Hematopoietic multipotent progenitor cell treated with erythropoietin and hydrocortisone succinate and interleukin-3 and kit ligand, for 4 days (in vitro differentiated cells): ENCODE results near the gene GLP2R.
"Not testable (repeated sequence)": the region's sequence is repeated elsewhere in the genome, so short reads cannot be mapped to it uniquely, and the experiment has no call there.

Experiments used
- DNase-seq: peaks from one replicate; pipeline ENCODE4 v3.0.0-alpha.2; 2015

The GLP2R gene

GRCh38 chr17:9825641-9826150 is at the start of gene GLP2R:
Gene GLP2R, plus strand, starts transcription at chr17:9825924. Its CDS starts 140 bp downstream, at chr17:9826064.
- DNase-seq = no peak

DNA sequence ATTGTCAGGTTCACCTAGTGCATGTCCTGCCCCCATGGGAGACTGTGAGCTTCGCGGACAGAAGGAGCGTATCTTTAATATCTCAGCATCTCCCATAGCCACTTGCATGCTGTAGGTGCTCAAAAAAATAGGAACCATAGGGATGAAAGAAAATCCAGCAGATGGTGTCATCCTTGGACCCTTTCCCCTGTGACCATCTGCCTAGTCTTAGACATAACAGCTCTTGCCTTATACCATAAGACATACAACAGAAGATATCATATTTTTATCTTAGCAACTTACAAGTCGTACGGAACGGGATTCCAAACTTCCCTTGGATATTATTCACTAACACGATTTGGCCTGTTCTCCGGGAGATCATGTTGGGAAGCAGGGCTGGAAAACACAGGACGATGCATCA is 48.8 kb upstream of the GLP2R start:
- no peak for DNase-seq

DNA sequence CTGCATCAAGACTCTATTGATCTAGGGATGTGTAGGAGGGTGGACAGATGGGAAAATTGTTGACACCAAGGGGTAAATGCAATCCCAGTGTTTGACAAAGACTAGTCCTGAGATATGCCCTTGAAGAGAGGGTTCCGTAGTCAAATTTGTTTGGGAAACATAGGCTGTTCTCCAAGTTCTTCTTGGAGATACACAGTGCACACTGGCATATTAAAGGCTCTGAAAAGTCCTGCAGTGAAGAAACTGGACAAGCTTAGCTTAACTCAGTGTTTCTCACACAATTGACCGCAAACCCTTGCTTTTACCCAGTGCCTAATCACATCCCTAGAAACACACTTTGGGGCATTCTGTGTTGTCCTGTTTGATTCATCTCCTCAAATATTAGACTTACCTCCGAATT is 45.2 kb upstream of the GLP2R start:
- no peak for DNase-seq

DNA sequence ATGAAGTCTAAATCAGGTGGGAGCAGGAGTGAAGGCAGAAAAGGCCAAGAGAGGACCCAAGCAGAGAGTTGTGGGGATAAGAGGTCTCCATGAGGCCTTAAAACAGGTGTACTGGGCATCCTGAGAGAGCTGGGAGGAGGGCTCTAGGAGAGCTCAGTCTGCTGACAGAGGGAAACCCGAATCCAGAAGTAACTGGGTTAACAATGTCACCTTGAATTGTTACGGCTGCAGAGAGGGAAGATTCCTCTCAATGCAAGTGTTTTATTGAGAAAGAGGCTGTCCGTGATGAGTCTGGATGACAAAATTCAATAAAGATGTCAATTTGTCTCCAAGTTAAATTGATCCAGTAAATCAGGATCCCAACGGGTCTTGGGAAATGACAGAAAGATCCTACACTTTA is 42.7 kb upstream of the GLP2R start:
- DNase-seq = no peak

DNA sequence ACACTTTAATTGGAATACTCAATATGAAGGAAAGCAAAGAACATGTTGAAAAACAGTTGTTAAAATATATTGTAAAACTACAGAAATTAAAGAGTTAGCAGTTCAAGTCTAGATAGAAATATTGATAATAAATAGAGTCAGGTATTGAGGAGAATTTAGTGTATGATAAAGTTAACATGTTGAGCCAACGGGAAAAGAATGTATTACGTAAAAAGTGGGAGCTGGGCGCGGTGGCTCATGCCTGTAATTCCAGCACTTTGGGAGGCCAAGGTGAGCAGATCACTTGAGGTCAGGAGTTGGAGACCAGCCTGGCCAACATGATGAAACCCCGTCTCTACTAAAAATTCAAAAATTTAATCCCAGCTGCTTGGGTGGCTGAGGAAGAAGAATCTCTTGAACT is 42.3 kb upstream of the GLP2R start:
- not testable (repeated sequence) for DNase-seq

DNA sequence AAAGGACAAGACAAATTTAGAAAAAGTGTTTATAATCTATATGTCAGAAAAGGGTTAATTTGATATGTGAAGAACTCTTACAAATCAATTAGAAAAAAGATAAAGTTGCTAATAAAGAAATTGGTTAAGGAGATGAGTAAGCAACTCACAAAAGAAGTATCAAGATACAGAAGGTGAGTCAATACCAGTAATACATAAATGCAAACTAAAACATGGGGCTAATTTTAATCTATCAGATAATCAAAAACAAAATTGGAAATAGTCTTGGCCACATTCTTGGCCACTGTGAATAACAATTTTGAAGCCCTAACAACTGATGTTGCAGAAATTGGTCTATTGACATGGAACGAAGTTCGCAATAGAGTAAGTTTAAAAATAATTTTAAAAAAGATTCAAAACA is 41.2 kb upstream of the GLP2R start:
- DNase-seq = no peak

DNA sequence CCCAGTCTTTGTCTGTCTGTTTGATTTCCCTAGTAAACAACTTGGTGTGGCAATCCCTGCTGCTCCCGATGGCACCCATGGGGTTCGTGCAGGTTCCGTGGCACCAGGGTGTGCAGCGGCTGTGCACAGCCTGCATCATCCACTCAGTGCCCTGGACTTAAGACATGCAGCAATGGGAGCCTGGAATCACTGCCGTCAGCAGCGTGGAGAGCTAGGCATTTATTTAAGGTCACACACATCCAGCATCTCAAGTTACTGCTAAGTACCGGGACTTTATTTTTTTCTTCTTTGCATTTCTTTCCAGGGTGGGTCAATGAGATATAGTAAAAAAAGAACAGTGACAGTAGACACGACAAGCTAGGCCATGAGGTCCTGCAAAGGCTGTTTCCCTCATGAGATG is 37.1 kb upstream of the GLP2R start:
- DNase-seq = no peak

DNA sequence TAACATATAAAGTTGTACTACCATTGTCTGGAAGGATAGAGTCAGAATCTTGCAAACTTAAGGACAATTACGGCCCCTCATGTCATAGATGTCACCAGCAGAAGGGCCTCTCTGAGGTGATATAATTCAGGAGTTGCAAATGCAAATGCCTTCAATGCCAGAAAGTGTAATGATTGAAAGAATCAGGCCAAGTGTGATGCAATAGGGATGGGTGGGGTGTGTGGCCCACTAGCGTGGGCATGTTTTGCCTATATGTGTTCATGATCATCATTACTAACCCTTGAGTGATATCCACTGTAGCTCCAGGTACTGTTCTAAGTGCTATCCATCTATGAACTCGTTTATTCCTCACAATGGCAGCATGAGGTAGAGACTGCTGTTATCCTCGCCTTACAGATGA is 35.4 kb upstream of the GLP2R start:
- no peak for DNase-seq

DNA sequence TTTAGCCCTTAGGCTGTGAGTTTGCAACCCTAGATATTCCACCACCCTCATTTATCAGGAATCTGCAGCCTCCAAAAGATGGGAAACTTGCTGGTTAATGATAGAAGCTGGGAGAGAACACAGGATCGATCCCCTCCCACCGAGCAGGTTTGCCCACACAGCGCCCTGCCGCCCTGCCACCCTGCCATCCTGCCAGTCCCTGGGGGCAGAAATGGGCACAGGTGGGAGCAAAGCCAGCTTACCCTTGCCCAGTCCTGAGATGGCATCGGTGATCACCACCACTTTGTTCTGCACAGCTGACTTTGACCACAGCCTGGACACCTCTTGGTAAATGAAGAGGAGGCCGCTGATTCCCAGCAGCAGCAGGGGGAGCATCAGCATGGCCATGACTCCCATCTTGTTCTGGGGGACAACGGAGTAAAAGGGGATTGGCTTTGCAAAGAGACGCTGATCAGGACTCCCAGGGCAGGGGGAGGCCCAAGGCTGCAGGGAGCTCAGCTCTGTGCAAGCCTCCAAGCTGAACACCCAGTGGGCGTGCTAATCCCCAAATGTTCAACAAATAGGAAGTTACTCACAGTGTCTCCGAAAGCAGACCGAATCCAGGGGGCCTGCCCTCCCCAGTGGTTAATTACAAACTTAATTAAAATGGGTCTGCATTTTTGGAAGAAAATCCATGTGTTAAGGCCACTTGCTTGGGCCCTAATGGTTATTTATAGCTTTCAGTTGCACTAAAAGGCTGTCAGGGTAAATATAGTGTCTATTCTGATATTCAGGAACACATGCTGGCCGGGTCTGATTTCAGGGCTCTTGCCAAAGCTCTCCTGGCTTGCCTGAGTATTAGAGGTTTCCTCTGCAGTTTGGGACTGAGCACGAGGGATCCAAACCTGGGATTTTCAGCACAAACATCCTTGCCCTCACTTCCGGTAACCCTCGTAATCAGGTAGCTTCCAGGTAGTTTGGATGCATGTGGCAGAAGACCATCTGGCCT is 34.5 kb upstream of the GLP2R start, which contains the start of gene DHRS7C:
Gene DHRS7C, minus strand, starts transcription at position 704 of the 988 bp plus-strand sequence. Its CDS starts 308 bp downstream, at position 396.
- no peak for DNase-seq

- no peak for DNase-seq
These were observed 33.4 kb upstream of the GLP2R start for GRCh38 chr17:9792181-9792840.

DNA sequence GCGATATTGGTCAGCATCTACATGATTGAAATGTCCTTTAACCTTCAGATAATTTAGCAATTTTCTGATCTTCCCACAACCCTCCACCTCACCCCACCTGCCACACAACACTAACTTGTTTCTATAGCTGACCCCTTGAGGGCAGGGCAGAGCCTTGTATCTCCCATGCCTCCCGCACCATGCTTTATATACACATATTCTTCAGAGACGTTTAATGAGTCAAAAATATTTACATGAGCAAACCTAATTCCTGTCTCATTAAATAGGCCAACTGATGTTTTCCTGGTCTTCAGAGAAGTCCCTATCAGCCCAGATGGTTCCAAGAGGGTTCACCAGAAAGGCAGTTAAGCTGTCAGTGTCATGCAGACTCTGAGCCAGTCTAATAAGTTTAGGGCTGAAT is 27.7 kb upstream of the GLP2R start:
- no peak for DNase-seq

GRCh38 chr17:9798724-9799123 is 27.0 kb upstream of the GLP2R start:
- no peak for DNase-seq

GRCh38 chr17:9801505-9801904 is 24.2 kb upstream of the GLP2R start:
- no peak for DNase-seq

- no peak for DNase-seq
These were observed 23.4 kb upstream of the GLP2R start for GRCh38 chr17:9802294-9802693.

DNA sequence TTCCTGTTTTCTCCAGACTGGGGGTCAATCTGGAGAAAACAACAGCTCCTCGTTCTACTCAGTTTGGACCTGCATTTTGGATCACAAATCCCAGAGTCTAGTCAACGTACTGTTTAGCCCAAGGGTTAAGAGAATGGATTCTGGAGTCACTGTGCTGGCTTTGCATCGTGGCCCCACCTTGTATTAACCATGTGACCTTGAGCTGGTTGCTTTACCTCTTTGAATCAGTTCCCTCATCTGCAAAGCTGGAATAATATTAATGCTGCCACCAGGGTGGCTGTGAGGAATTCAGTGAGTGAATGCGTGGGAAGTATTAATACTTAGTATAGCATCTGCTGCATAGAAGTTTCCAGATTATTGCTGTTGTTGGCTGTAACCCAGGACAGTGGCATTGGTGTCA is 23.0 kb upstream of the GLP2R start:
- DNase-seq = no peak

DNA sequence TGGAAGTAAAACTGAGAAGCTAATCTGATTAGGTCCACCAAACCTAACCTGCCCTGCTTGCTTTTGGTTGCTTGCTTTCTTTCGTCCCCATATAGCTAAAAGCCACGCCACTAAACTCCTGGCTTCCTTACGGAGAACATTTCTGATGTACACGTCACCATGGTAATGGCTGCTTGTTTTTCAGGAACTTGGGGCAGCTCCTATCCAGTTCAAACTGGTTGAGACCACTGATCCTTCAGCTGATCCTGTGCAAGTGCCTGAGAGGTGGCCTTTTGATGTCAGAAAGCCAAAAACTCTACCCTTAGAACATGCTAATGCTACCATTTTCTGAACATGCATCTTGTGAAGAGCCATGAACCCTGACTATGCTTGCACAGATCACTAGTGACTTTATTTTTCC is 20.0 kb upstream of the GLP2R start:
- DNase-seq = peak; percentile 31

- DNase-seq = no peak
These were observed 19.0 kb upstream of the GLP2R start for GRCh38 chr17:9806699-9807098.

DNA sequence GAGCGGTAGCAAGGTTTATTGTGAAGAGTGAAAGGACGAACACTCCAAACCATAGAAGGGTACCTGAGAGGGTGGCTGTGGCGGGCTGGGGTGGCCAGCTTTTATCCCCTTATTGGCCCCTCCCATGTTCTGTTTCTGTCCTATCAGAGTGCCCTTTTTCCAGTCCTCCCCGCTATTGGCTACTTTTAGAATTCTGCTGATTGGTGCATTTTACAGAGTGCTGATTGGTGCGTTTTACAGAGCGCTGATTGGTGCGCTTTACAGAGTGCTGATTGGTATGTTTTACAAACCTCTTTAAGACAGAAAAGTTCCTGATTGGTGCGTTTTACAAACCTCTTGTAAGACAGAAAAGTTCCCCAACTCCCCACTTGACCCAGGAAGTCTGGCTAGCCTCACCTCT is 16.3 kb upstream of the GLP2R start:
- no peak for DNase-seq

DNA sequence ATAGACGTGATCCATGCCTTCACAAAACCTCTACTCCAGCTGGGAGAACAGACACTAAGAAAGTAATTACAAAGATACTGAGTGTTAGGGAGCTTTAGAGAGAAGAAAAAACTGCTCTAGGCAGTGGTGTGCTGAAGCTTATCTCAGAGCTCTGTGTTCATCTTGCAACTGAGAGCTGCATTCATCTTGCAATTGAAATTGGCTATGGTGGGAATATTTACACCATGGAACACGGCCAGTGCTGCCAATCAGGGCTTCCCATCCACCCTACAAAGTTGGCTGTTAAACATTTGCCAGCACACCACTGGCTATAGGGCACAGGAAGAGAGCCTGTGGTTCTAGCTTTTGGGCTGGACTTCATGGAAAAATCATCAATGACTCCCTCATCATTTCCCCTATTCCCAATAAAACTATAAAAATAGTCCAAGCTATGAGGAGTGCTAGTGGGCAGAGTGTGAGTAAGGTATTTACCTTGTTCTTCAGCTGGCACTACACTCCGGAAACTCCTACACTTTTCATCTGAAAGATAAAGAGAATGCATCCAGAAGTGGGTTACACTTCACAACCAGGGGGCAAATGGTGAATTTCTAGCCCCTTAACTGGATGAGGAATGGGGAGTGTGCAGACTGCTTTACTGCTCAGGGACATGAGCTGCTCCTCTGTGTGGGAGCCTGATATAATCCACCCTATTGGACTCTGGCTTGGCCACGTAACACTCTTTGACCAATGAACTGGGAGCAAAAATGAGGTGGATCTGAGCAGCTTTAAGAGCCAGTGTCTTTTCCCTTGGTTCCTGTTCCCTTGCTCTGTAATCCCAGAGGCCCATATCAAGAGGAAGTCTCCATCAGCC is 15.4 kb upstream of the GLP2R start:
- no peak for DNase-seq

GRCh38 chr17:9811086-9811485 is 14.6 kb upstream of the GLP2R start:
- DNase-seq = no peak

DNA sequence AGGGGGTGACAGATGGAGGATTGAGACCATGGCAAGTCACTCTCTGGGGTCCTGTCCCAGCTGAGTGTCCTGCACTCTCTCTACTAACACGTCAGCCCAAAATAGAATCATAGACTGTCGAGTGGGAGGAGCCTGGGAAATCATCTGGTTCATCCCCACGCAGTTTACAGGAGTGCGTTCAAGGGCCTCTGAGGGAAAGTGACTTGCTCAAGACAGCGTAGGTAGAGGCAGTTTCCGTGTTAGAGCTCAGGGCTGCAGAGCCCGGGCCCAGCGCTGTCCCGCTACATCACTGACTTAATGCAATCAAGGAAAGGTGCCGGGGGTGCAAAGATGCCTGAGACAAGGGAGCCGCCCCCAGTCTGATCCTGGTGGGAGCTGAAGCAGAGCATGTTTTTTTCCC is 14.2 kb upstream of the GLP2R start:
- no peak for DNase-seq

DNA sequence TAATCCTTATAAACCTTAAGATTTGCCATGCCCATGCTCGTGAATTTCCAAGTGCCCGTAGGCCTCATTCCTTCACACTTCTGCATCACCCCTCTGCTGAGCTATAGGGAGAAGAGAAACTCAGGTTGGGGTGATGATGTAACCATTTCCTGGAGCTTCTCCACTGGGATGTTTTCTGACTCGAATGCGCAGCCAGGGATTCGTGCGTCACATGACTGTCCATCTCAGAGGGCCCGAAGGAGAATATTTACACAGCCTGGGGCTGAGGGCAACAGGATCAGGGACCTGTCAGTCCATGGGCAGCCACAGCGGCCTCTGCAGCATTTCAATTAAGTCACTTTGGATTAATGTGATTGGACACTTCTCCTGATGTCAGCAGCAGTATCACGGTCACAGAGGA is 12.6 kb upstream of the GLP2R start:
- DNase-seq = no peak
